GM23338 (cell line): ENCODE data around the gene AVPR2. TPM values are rescaled to one million over a fixed set of nuclear protein-coding genes. Genes with fewer than 3 reads are reported as not detected.

Experiments used
- ATAC-seq: fragments of 200-7000 bp; cut with Tn5 transposase; 3 replicates; pipeline ENCODE4 v1.9.1; 2020
- DNase-seq: peaks from one replicate; pipeline ENCODE4 v3.0.0-alpha.2; 2015; ENCODE audit warnings: low spot score
- H2AFZ ChIP-seq: fragments of 200-600 bp; sonication (generic); 2 replicates; pipeline ENCODE4 v1.8.0; 2016; ENCODE audit warnings: antibody characterized with exemption, mild to moderate bottlenecking, moderate library complexity
- H3F3A ChIP-seq: fragments of 200-600 bp; sonication (generic); replicated peaks from 2 replicates; pipeline ENCODE4 v1.8.0; 2017; ENCODE audit warnings: antibody characterized with exemption, mixed run types, low read depth
- H3K27ac ChIP-seq: fragments of 200-600 bp; sonication (generic); 2 replicates; pipeline ENCODE4 v1.6.1; 2016; ENCODE audit warnings: low read depth
- H3K27me3 ChIP-seq: fragments of 200-600 bp; sonication (generic); 2 replicates; pipeline ENCODE4 v1.8.0; 2016; ENCODE audit warnings: mild to moderate bottlenecking, mixed run types, moderate library complexity; ENCODE audit not compliant: insufficient read depth
- H3K36me3 ChIP-seq: fragments of 200-600 bp; sonication (generic); 2 replicates; pipeline ENCODE4 v1.8.0; 2016; ENCODE audit warnings: mild to moderate bottlenecking; ENCODE audit not compliant: insufficient read depth
- H3K4me1 ChIP-seq: fragments of 200-600 bp; sonication (generic); 2 replicates; pipeline ENCODE4 v1.8.0; 2016; ENCODE audit warnings: mild to moderate bottlenecking, moderate library complexity; ENCODE audit not compliant: insufficient read depth
- H3K4me2 ChIP-seq: fragments of 200-600 bp; sonication (generic); 2 replicates; pipeline ENCODE4 v1.7.1; 2017; ENCODE audit warnings: mixed run types
- H3K4me3 ChIP-seq: fragments of 200-600 bp; sonication (generic); 2 replicates; pipeline ENCODE4 v1.6.1; 2016; ENCODE audit warnings: mixed run types
- H3K79me2 ChIP-seq: fragments of 200-600 bp; sonication (generic); replicated peaks from 2 replicates; pipeline ENCODE4 v1.8.0; 2017; ENCODE audit warnings: mild to moderate bottlenecking; ENCODE audit not compliant: insufficient read depth
- H3K9me2 ChIP-seq: fragments of 200-600 bp; sonication (generic); 2 replicates; pipeline ENCODE4 v1.8.0; 2017; ENCODE audit not compliant: insufficient read depth
- H4K20me1 ChIP-seq: fragments of 200-600 bp; sonication (generic); replicated peaks from 2 replicates; pipeline ENCODE4 v1.8.0; 2017; ENCODE audit warnings: mild to moderate bottlenecking; ENCODE audit not compliant: insufficient read depth
- H3K27ac Mint-ChIP-seq: 2 replicates; pipeline ENCODE4 v1.8.0; 2020; ENCODE audit warnings: inconsistent platforms, mild to moderate bottlenecking, moderate library complexity, mixed read lengths
- H3K27me3 Mint-ChIP-seq: 3 replicates; pipeline ENCODE4 v1.8.0; 2022; ENCODE audit warnings: low read depth, mild to moderate bottlenecking, moderate library complexity, mixed read lengths, inconsistent platforms; ENCODE audit not compliant: insufficient read depth, poor library complexity
- H3K36me3 Mint-ChIP-seq: 3 replicates; pipeline ENCODE4 v1.8.0; 2021; ENCODE audit warnings: low read depth, mild to moderate bottlenecking, inconsistent platforms, moderate library complexity, mixed read lengths
- H3K4me1 Mint-ChIP-seq: 3 replicates; pipeline ENCODE4 v1.8.0; 2020; ENCODE audit warnings: mild to moderate bottlenecking, inconsistent platforms, mixed read lengths
- H3K4me3 Mint-ChIP-seq: 3 replicates; pipeline ENCODE4 v1.8.0; 2021; ENCODE audit warnings: moderate library complexity, mild to moderate bottlenecking, inconsistent platforms, mixed read lengths
- H3K9me3 Mint-ChIP-seq: 3 replicates; pipeline ENCODE4 v1.8.0; 2020; ENCODE audit warnings: moderate library complexity, mild to moderate bottlenecking, inconsistent platforms, mixed read lengths
- CREB1 ChIP-seq: fragments of 250-450 bp; sonication (Bioruptor Pico); IDR thresholded peaks from 2 replicates; pipeline ENCODE4 v1.5.0; 2020; ENCODE audit warnings: low read depth, mild to moderate bottlenecking, moderate library complexity
- CTCF ChIP-seq, 2 experiments: fragments of 200-600 bp in 1 of 2; sonication (generic) in 1 of 2; conservative IDR thresholded peaks; 2 replicates each; pipeline versions ENCODE4 v1.5.1 to v1.6.1; 2016 to 2017; ENCODE audit warnings: antibody characterized with exemption in 2 of 2, low read depth in 2 of 2, mild to moderate bottlenecking in 2 of 2, moderate library complexity in 1 of 2
- ETS1 ChIP-seq: IDR thresholded peaks from 2 replicates; pipeline ENCODE4 v1.6.1; 2016; ENCODE audit warnings: antibody characterized with exemption
- EZH2 ChIP-seq: fragments of 200-600 bp; sonication (generic); IDR thresholded peaks from one replicate; pipeline ENCODE4 v1.8.0; 2017; ENCODE audit warnings: antibody characterized with exemption, mild to moderate bottlenecking, low read depth; ENCODE audit not compliant: unreplicated experiment
- EZH2phosphoT487 ChIP-seq: fragments of 200-600 bp; sonication (generic); IDR thresholded peaks from one replicate; pipeline ENCODE4 v1.8.1; 2018; ENCODE audit warnings: antibody characterized with exemption; ENCODE audit not compliant: unreplicated experiment
- JUNB ChIP-seq: IDR thresholded peaks from one replicate; pipeline ENCODE4 v1.6.1; 2016; ENCODE audit warnings: antibody characterized with exemption; ENCODE audit not compliant: unreplicated experiment
- NANOG ChIP-seq: IDR thresholded peaks from 2 replicates; pipeline ENCODE4 v1.6.1; 2016; ENCODE audit warnings: antibody characterized with exemption, borderline replicate concordance
- POLR2AphosphoS5 ChIP-seq: IDR thresholded peaks from 2 replicates; pipeline ENCODE4 v1.6.1; 2016; ENCODE audit warnings: antibody characterized with exemption, low read depth
- REST ChIP-seq: IDR thresholded peaks from one replicate; pipeline ENCODE4 v1.6.1; 2018; ENCODE audit warnings: antibody characterized with exemption; ENCODE audit not compliant: unreplicated experiment
- STAT1 ChIP-seq: IDR thresholded peaks from one replicate; pipeline ENCODE4 v1.6.1; 2016; ENCODE audit warnings: antibody characterized with exemption; ENCODE audit not compliant: unreplicated experiment
- ZNF114 ChIP-seq: fragments of 250-450 bp; sonication (Bioruptor Pico); IDR thresholded peaks from 2 replicates; pipeline ENCODE4 v1.5.0; 2020; ENCODE audit warnings: mild to moderate bottlenecking, moderate library complexity
- ZNF331 ChIP-seq: fragments of 250-450 bp; sonication (Bioruptor Pico); IDR thresholded peaks from 2 replicates; pipeline ENCODE4 v1.5.0; 2020; ENCODE audit warnings: low read depth, mild to moderate bottlenecking, moderate library complexity
- ZNF462 ChIP-seq: fragments of 250-450 bp; sonication (Bioruptor Pico); IDR thresholded peaks from 2 replicates; pipeline ENCODE4 v1.5.0; 2020; ENCODE audit warnings: mild to moderate bottlenecking, moderate library complexity
- polyA plus RNA-seq: library from polyadenylated mRNA; unstranded; fragments of >200 nt; fragmentation: Nextera tagmentation; extraction: Ambion mirVana; gene quantifications from 2 replicates; pipeline ENCODE4 v1.2.1, GENCODE V29; 2016
- total RNA-seq: library from RNA; depleted of rRNA; stranded (reverse); fragments of >200 nt; shearing (Covaris generic); gene quantifications from 2 replicates; pipeline ENCODE4 v1.2.3, GENCODE V29; 2014

AVPR2 gene
- total and polyA plus RNA-seq, 2 experiments from 2014 or later, result not detected

GRCh38 chrX:153931151-153931550 lies 26.7 kb downstream of the AVPR2 start:
- no peak overlapping the region for H2AFZ ChIP-seq
- Mint-ChIP-seq H3K36me3 (peaks cover 24% of the 10 kb centered on the region), H3K4me3 (no peak overlapping the region), H3K27ac (no peak overlapping the region), H3K4me1 (peaks cover 11% of the 10 kb centered on the region), H3K27me3 (peaks cover 11% of the 10 kb centered on the region), H3K9me3 (no peaks in the 10 kb centered on the region; the same call in 2 of the 3 replicates)
- H4K20me1 ChIP-seq, result no peaks in the 10 kb centered on the region; the same call in 1 of the 2 replicates
- H3K9me2 ChIP-seq, result no peaks in the 10 kb centered on the region
- no peak for DNase-seq
- peaks cover 3% of the 10 kb centered on the region; the same call in 1 of the 2 replicates for H3K4me1 ChIP-seq
- ATAC-seq, result no peak
- H3K27me3 ChIP-seq, result no peaks in the 10 kb centered on the region
- no peaks in the 10 kb centered on the region for H3K36me3 ChIP-seq
- H3K79me2 ChIP-seq, result peaks cover 12% of the 10 kb centered on the region
- H3K27ac ChIP-seq, result no peak overlapping the region
- no peak overlapping the region for H3K4me2 ChIP-seq
- H3K4me3 ChIP-seq, result no peak overlapping the region
- TF ChIP-seq CREB1 (no peak), ZNF462 (no peak), ETS1 (no peak), STAT1 (no peak), ZNF331 (CRISPR knock-in tag) (no peak), REST (no peak), NANOG (no peak), ZNF114 (CRISPR knock-in tag) (no peak), CTCF (conservative IDR thresholded peaks at IDR 0.05; ENCODE audit: low read depth in 2 of 2) (no peak), EZH2 (no peak), JUNB (no peak), POLR2AphosphoS5 (no peak), EZH2phosphoT487 (no peak)
- 0 out of 2 replicates have a peak, but pooled peaks cover 5% of the 10 kb centered on the region for H3F3A ChIP-seq
